ENCODE measurements around the gene SEC24D.

Gene SEC24D

DNA sequence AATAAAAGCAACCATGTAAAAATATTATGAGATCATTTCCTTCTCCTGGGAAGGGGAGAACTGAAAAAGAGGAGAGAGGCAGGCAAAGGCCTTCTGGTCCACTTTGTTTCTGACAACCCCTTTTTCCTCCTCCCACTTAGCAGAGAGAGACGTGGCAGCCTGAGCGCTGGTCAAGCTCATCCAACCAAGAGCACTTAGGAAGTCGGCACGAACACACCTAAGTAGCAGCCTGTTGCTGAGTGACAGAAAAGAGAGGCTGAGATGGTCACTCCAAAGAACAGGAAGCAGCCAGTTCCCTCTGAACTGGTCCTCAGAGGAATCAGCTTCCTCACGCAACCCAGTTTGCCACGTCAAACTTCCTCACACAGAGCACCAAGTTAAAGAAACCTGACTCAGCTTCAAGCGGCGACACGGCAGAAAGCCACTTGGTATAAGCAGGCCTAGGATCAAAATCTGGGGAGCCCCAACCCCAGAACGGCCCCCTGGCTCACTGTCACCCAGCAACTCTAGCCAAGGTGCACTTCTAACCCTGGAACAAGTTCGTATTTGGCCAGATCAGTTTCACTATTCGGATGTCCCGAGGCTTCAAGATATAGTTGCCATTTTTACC lies 861 bp downstream of the SEC24D start:
- H3K4me3 ChIP-seq (ENCODE audit: low read depth, low read length), result peak overlapping the region; percentile 90
- DNase-seq (ENCODE audit: low read depth), result peak; percentile 91
- TF ChIP-seq, protein P1, sequence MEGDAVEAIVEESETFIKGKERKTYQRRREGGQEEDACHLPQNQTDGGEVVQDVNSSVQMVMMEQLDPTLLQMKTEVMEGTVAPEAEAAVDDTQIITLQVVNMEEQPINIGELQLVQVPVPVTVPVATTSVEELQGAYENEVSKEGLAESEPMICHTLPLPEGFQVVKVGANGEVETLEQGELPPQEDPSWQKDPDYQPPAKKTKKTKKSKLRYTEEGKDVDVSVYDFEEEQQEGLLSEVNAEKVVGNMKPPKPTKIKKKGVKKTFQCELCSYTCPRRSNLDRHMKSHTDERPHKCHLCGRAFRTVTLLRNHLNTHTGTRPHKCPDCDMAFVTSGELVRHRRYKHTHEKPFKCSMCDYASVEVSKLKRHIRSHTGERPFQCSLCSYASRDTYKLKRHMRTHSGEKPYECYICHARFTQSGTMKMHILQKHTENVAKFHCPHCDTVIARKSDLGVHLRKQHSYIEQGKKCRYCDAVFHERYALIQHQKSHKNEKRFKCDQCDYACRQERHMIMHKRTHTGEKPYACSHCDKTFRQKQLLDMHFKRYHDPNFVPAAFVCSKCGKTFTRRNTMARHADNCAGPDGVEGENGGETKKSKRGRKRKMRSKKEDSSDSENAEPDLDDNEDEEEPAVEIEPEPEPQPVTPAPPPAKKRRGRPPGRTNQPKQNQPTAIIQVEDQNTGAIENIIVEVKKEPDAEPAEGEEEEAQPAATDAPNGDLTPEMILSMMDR (IDR thresholded peaks at IDR 0.05; ENCODE audit: insufficient read depth, low read depth, low read length, missing control alignments), result no peak

DNA sequence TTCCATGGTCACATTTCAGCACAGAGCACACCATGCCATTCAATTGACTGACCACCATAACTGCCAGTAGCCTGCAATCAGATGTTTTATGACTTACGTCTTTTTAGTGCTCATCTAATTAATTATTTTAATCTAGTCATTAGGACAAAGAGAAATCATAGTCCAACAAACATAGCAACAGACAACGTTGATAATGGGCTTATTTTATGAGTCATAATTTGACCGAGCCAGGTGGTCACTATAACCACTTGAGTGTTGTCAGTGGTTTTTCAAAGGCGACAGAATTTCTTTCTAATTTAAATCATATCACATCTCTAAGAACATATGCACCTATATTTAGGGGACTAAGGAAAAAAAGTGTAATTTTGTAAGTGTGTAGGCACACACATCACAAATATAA lies 1.9 kb downstream of the SEC24D start:
- peak; percentile 51 for DNase-seq (ENCODE audit: low read depth)
- TF ChIP-seq, protein P1 (IDR thresholded peaks at IDR 0.05; ENCODE audit: insufficient read depth, low read depth, low read length, missing control alignments), result no peak
- H3K4me3 ChIP-seq (ENCODE audit: low read depth, low read length), result peak overlapping the region; percentile 90

DNA sequence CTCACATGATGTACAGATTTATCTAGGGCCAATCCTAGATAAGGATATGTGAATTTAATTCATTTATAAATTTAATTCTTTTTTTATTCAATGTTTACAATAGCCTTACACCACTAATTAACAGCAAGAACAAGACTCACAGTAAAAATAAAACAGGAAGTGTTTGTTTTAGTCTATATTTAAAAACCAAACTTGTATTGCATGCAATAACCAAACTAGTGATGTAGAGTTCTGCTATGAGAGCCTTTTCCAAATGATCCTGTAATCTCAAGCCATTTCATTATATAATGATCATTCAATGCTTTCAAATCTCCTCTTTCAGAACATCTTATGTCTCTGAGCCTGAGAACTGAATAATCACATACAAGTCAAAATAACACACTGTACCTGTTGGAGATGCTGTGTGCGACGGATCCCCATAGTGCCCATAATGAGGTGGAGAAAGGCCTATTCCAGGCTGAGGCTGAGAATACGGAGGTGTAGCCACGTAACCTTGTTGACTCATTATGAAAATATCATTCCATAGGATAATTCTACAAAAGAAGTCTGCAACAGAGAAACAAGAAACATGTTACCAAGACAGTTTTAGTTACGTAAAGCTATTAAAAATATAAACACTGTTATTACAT lies 2.6 kb downstream of the SEC24D start:
- H3K4me3 ChIP-seq (ENCODE audit: low read depth, low read length), result no peak overlapping the region
- DNase-seq (ENCODE audit: low read depth), result no peak
- TF ChIP-seq, protein P1 (IDR thresholded peaks at IDR 0.05; ENCODE audit: insufficient read depth, low read depth, low read length, missing control alignments), result no peak

DNA sequence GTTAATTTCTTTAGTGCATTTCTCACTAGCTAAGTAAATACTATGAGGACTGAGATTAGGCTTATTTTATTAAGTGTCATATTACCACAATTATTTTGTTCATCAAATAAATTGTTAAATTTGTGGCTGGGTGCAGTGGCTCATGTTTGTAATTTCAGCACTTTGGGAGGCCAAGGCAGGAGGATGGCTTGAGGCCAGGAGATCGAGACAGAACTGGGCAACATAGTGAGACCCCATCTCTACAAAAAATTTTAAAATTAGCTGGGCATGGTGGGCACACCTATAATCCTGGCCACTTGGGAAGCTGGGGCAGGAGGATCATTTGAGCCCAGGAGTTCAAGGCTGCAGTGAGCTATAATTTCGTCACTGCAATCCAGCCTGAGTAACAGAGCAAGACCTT lies 6.8 kb downstream of the SEC24D start:
- TF ChIP-seq, protein P1 (IDR thresholded peaks at IDR 0.05; ENCODE audit: insufficient read depth, low read depth, low read length, missing control alignments), result no peak
- DNase-seq (ENCODE audit: low read depth), result no peak
- no peak overlapping the region for H3K4me3 ChIP-seq (ENCODE audit: low read depth, low read length)

DNA sequence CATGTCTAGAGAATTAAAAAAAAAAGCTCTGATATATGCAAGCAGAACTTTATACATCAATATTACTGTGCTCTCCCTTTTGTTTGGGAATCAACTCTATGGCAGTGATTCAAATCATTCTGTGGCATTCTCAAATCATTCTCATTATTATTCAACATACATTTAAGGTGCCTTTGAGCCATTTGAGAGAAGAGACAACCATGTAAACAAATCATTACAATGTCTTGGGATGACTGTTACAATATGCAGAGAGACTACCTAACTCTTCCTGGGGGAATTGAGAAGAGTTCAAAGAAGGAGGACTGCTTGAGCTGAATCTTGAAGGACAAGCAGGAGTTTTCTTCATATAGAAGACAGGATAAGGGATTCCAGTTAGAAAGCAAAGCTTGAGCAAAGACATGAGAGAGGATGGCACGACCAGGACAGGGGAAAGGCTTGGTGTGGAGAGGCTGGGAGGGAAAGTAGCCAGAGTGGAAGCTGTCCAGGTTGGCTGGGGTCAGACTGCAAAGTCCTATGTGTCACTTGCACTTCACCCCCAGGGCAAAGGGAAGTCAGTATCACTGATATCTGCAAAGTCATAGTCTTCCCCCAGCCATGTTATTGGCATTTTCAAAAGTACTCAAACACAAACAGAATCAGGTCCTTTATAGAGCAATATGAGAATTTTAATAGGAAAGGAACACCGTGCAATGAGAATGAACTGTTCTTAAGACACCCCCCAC lies 9.0 kb downstream of the SEC24D start:
- TF ChIP-seq, protein P1 (IDR thresholded peaks at IDR 0.05; ENCODE audit: insufficient read depth, low read depth, low read length, missing control alignments), result no peak
- H3K4me3 ChIP-seq (ENCODE audit: low read depth, low read length), result no peak overlapping the region
- DNase-seq (ENCODE audit: low read depth), result peak; percentile 23

DNA sequence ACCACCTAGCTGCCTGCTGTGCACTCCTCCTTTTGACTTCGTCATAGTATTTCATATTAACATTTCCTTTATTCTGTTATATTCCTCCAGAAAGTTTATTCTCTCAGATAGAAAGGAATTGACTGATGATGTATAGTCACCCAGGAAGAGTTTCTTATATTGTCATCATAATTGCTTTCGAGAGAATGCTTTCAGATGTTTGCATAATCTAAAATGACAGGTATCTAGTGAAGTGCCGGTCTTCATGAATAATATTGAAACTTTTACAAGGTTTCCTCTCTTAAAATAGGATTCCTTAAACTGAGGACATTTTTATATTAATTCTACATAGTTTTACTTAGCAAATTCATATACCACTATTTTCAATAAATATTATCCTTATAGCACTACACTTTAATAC lies 10.1 kb downstream of the SEC24D start:
- TF ChIP-seq, protein P1 (IDR thresholded peaks at IDR 0.05; ENCODE audit: insufficient read depth, low read depth, low read length, missing control alignments), result no peak

More for the DNA sequence above, 10.1 kb downstream of the SEC24D start:
- peak; percentile 18 for DNase-seq (ENCODE audit: low read depth)
- H3K4me3 ChIP-seq (ENCODE audit: low read depth, low read length), result peak overlapping the region; percentile 9; the same call in 1 of the 2 replicates
